Measurements from ENCODE around the gene PALD1. TPM values are rescaled to one million over a fixed set of nuclear protein-coding genes. Genes with fewer than 3 reads are reported as not detected.

PALD1 gene
- total RNA-seq, 1 experiment from 2014 or later: 33.1 TPM

DNA sequence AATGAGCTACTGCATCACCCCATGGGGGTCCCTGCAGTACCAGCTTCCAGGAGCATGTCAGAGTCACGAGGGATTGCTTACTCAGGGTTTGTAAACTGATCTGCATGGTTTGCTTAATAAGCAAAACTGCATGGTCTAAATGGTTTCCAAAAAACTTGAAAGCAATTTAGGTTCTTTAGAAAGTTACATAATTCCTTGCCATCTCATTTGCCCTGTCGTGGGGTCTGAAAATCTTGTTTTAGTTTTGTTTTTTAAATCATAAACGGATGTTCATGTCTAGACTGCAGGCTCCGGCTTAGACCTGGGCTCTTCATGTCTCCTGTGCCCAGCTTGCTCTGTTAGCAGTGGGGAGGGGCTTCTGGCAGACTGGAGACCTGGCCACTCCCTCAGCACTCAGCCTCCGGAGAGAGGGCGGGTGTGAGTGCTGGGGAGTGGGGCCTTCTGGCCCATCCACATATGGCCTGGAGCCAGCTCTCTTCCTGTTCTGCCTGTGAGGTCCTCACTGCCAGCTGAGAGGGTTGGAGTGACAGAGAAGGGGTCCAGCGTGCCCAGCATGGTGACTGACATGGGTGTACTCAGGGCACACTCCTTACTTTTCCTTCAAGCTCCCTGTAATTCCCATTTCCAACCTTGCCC is 106.5 kb downstream of the PALD1 start:
- Histone ChIP-seq H4K20me1 (ENCODE audit: insufficient read depth) (no peaks in the 10 kb centered on the region), H3K27me3 (ENCODE audit: insufficient read depth, low read length) (no peaks in the 10 kb centered on the region), H3K36me3 (ENCODE audit: control insufficient read depth in 1 of 2, insufficient read depth in 2 of 2, low read length in 2 of 2) (no peaks in the 10 kb centered on the region), H3K9me2 (ENCODE audit: insufficient read depth) (no peaks in the 10 kb centered on the region), H3K9me3 (ENCODE audit: control insufficient read depth in 1 of 2, insufficient read depth in 1 of 2, low read depth in 1 of 2, low read length in 2 of 2) (no peaks in the 10 kb centered on the region), H3K4me2 (ENCODE audit: low read length) (peak overlapping the region; percentile 35), H3K4me1 (ENCODE audit: control insufficient read depth in 1 of 2, insufficient read depth in 2 of 2, low read length in 2 of 2) (peaks cover 49 to 96% of the 10 kb centered on the region in 2 experiments), H3K4me3 (replicated peaks in 1 of 2; ENCODE audit: low read depth in 1 of 2, low read length in 2 of 2) (no peak overlapping the region), H3K9ac (ENCODE audit: low read length) (peak overlapping the region; percentile 15; the same call in 1 of the 2 replicates), H2AFZ (ENCODE audit: low read depth, low read length, poor library complexity, severe bottlenecking) (no peak overlapping the region), H3K79me2 (ENCODE audit: insufficient read depth, low read length) (no peaks in the 10 kb centered on the region), H3K27ac (ENCODE audit: low read depth, low read length) (peak overlapping the region; percentile 12)
- RAD21 ChIA-PET (ENCODE audit: low non-redundant PET in 1 of 2, low total read pairs in 2 of 2, uncharacterized antibody in 2 of 2, unreplicated experiment in 2 of 2): no interaction called here
- 0 out of 2 replicates have a peak, but pooled peaks have one; percentile 3 for TF ChIP-seq POLR2AphosphoS5 (IDR thresholded peaks at IDR 0.05; ENCODE audit: low read depth, low read length)
- TF ChIP-seq, protein P1, sequence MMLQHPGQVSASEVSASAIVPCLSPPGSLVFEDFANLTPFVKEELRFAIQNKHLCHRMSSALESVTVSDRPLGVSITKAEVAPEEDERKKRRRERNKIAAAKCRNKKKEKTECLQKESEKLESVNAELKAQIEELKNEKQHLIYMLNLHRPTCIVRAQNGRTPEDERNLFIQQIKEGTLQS (IDR thresholded peaks at IDR 0.05): no peak
- no TSS peak for BruUV-seq (replicated peaks)
- ATAC-seq (peak; percentile 74), DNase-seq (ENCODE audit: low read depth, low spot score) (no peak)
- intact Hi-C loops (cut with micrococcal nuclease): no loop called here
- CTCF ChIA-PET: interaction anchor here (2.7 kb wide), 1 partner anchor 26 kb away, joined by 6 read pairs; no protein-coding TSS in a partner anchor
- POLR2A ChIA-PET: interaction anchor here (2.1 kb wide), 1 partner anchor 11 kb away, joined by 5 read pairs; no protein-coding TSS in a partner anchor

DNA sequence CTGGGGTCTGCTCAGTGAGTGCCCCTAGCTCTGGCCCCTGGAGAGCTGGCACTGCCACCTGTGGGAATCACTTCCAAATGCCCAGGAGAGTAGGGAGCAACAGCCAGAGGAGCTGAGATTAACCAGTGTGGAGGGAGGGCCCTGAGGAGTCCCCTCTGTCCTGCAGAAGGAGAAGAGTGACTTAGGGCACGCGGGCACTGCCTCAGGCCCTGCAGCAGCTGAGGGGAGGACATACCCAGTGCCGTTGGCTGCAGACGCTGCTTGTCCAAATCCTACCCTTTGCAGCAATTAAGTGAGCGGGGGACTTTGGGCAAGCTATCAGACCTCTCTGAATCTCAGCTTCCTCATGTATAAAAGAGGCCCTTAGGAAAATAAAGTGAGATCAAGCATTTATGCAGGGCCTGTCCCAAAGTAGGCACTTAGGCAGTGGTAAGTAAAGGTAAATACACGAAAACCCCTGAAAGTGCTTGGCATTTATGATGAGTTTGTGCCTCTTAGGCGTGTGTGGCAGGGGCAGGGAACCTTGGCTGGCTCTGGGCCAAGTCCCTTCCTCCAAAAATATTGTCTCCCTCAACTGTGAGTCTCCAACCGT is 107.1 kb downstream of the PALD1 start:
- Histone ChIP-seq H3K9me2 (ENCODE audit: insufficient read depth) (no peaks in the 10 kb centered on the region), H3K4me2 (ENCODE audit: low read length) (peak overlapping the region; percentile 35), H4K20me1 (ENCODE audit: insufficient read depth) (no peaks in the 10 kb centered on the region), H3K79me2 (ENCODE audit: insufficient read depth, low read length) (no peaks in the 10 kb centered on the region), H3K9ac (ENCODE audit: low read length) (peak overlapping the region; percentile 15; the same call in 1 of the 2 replicates), H3K27me3 (ENCODE audit: insufficient read depth, low read length) (no peaks in the 10 kb centered on the region), H3K4me1 (ENCODE audit: control insufficient read depth in 1 of 2, insufficient read depth in 2 of 2, low read length in 2 of 2) (peaks cover 42 to 90% of the 10 kb centered on the region in 2 experiments), H3K27ac (ENCODE audit: low read depth, low read length) (peak overlapping the region; percentile 12), H3K36me3 (ENCODE audit: control insufficient read depth in 1 of 2, insufficient read depth in 2 of 2, low read length in 2 of 2) (no peaks in the 10 kb centered on the region), H3K4me3 (replicated peaks in 1 of 2; ENCODE audit: low read depth in 1 of 2, low read length in 2 of 2) (no peak overlapping the region), H2AFZ (ENCODE audit: low read depth, low read length, poor library complexity, severe bottlenecking) (no peak overlapping the region), H3K9me3 (ENCODE audit: control insufficient read depth in 1 of 2, insufficient read depth in 1 of 2, low read depth in 1 of 2, low read length in 2 of 2) (no peaks in the 10 kb centered on the region)
- CTCF ChIA-PET: interaction anchor here (2.7 kb wide), 1 partner anchor 27 kb away, joined by 6 read pairs; no protein-coding TSS in a partner anchor
- TF ChIP-seq, protein P2, sequence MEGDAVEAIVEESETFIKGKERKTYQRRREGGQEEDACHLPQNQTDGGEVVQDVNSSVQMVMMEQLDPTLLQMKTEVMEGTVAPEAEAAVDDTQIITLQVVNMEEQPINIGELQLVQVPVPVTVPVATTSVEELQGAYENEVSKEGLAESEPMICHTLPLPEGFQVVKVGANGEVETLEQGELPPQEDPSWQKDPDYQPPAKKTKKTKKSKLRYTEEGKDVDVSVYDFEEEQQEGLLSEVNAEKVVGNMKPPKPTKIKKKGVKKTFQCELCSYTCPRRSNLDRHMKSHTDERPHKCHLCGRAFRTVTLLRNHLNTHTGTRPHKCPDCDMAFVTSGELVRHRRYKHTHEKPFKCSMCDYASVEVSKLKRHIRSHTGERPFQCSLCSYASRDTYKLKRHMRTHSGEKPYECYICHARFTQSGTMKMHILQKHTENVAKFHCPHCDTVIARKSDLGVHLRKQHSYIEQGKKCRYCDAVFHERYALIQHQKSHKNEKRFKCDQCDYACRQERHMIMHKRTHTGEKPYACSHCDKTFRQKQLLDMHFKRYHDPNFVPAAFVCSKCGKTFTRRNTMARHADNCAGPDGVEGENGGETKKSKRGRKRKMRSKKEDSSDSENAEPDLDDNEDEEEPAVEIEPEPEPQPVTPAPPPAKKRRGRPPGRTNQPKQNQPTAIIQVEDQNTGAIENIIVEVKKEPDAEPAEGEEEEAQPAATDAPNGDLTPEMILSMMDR (IDR thresholded peaks at IDR 0.05 in 2 of 3, conservative IDR thresholded peaks at IDR 0.05 in 1 of 3; ENCODE audit: borderline replicate concordance in 1 of 3, insufficient read depth in 1 of 3, low read depth in 2 of 3, low read length in 2 of 3): peak in 1 of 3 experiments; percentile 22; a peak in 1 of 6 replicates
- no peak for TF ChIP-seq RAD21 (IDR thresholded peaks at IDR 0.05; ENCODE audit: low read depth)
- intact Hi-C loops (cut with micrococcal nuclease): no loop called here
- no peak for DNase-seq (ENCODE audit: low read depth, low spot score)
- RAD21 ChIA-PET (ENCODE audit: low non-redundant PET in 1 of 2, low total read pairs in 2 of 2, uncharacterized antibody in 2 of 2, unreplicated experiment in 2 of 2): no interaction called here
- no TSS peak for BruUV-seq (replicated peaks)
- peak; percentile 59 for ATAC-seq
- POLR2A ChIA-PET: no interaction called here

Measured in HCT116 (cell line).